Muscle layer of duodenum (tissue), 2 donors: ENCODE results near the gene CERK.

ENCODE experiments used
- H3K27ac ChIP-seq: one replicate; pipeline ENCODE4 v1.7.0; 2013; ENCODE audit warnings: mild to moderate bottlenecking, low read length
- H3K27me3 ChIP-seq: one replicate; pipeline ENCODE4 v1.7.0; 2013; ENCODE audit warnings: low read depth, mild to moderate bottlenecking, control low read depth, low read length
- H3K36me3 ChIP-seq, 2 donors: one replicate each; pipeline ENCODE4 v1.7.0; 2013; ENCODE audit warnings: low read length in 2 of 2, control low read depth in 1 of 2, mild to moderate bottlenecking in 1 of 2; ENCODE audit not compliant: insufficient read depth in 2 of 2, control insufficient read depth in 1 of 2
- H3K4me1 ChIP-seq, 2 donors: one replicate each; pipeline ENCODE4 v1.7.0; 2013; ENCODE audit warnings: low read length in 2 of 2, mild to moderate bottlenecking in 2 of 2, control low read depth in 1 of 2, moderate library complexity in 1 of 2; ENCODE audit not compliant: insufficient read depth in 2 of 2, control insufficient read depth in 1 of 2
- H3K4me3 ChIP-seq, 2 donors: one replicate each; pipeline ENCODE4 v1.7.0; 2013; ENCODE audit warnings: low read length in 2 of 2, low read depth in 1 of 2, mild to moderate bottlenecking in 1 of 2
- H3K9me3 ChIP-seq, 2 donors: one replicate each; pipeline ENCODE4 v1.7.0; 2013; ENCODE audit warnings: low read length in 2 of 2, control low read depth in 1 of 2, mild to moderate bottlenecking in 1 of 2; ENCODE audit not compliant: control insufficient read depth in 1 of 2
- donor health status: healthy.

Gene CERK

DNA sequence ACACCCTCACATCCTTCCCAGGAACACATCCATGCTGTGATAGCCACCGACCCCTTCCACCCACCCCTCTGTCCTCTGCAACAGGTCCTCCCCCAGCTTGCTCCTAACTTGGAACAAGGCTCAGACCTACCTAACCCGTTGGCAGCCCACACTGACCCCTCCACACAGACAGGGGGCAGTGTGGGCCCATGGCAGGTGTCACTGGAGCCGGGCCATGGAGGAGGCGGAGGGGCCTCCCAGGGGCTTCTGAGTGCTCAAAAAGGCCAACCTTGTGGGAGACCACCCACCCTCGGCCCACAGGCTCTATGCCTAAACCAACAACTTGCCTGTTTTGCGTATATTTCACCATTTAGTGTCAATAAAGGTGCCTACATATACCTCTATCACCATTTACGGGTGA, 57.0 kb downstream of the CERK start:
- Histone ChIP-seq H3K9me3 (no peaks in the 10 kb centered on the region), H3K4me3 (no peak overlapping the region), H3K4me1 (peaks cover 4 to 15% of the 10 kb centered on the region in 2 donors), H3K27ac (no peak overlapping the region), H3K36me3 (peaks cover 0 to 26% of the 10 kb centered on the region in 2 donors), H3K27me3 (no peaks in the 10 kb centered on the region)

DNA sequence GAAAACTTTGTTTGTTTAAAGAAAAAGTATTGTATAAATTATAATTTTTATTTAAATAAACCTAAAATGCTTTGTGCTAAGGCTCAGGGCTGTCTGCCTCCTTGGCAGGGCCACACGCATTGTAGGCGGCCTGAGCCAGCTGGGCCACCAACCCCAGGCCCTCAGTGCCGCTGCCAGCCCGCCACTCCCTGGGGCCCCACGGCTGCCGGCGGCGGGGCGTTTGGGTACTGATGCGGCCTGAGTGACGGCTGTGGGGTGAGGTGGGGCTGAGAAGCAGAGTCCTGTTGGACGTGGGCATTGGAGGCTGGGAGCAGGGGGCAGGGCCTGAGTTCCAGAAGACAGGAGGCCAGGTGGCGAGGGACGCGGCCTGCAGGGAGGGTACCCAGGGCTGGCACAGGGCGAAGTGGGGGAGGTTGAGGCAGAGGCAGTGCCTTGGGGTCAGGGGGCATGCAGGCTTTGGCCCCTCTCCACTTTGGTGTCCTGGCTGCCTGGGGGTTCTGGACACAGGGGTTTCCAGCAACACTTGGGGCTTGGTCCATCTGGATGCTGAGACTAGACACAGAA, 58.3 kb downstream of the CERK start:
- H3K4me1 ChIP-seq = peaks cover 3 to 11% of the 10 kb centered on the region in 2 donors
- H3K4me3 ChIP-seq = no peak overlapping the region
- no peaks in the 10 kb centered on the region for H3K27me3 ChIP-seq
- H3K9me3 ChIP-seq = no peaks in the 10 kb centered on the region
- H3K36me3 ChIP-seq = peaks cover 0 to 29% of the 10 kb centered on the region in 2 donors
- no peak overlapping the region for H3K27ac ChIP-seq

GRCh38 chr22:46678785-46679700, 59.0 kb downstream of the CERK start:
- Histone ChIP-seq H3K27me3 (no peaks in the 10 kb centered on the region), H3K27ac (no peak overlapping the region), H3K36me3 (peaks cover 0 to 37% of the 10 kb centered on the region in 2 donors), H3K4me1 (peaks cover 0 to 11% of the 10 kb centered on the region in 2 donors), H3K9me3 (no peaks in the 10 kb centered on the region), H3K4me3 (no peak overlapping the region)

- Histone ChIP-seq H3K27ac (no peak overlapping the region), H3K27me3 (no peaks in the 10 kb centered on the region), H3K4me1 (peaks cover 0 to 11% of the 10 kb centered on the region in 2 donors), H3K36me3 (peaks cover 0 to 46% of the 10 kb centered on the region in 2 donors), H3K4me3 (no peak overlapping the region), H3K9me3 (no peaks in the 10 kb centered on the region)
Measured at GRCh38 chr22:46678003-46678657, 59.9 kb downstream of the CERK start.

- H3K9me3 ChIP-seq = no peaks in the 10 kb centered on the region
- peaks cover 0 to 52% of the 10 kb centered on the region in 2 donors for H3K36me3 ChIP-seq
- no peak overlapping the region for H3K27ac ChIP-seq
- peaks cover 0 to 11% of the 10 kb centered on the region in 2 donors for H3K4me1 ChIP-seq
- H3K4me3 ChIP-seq = no peak overlapping the region
- H3K27me3 ChIP-seq = no peaks in the 10 kb centered on the region
Measured at GRCh38 chr22:46677323-46678002, 60.6 kb downstream of the CERK start.

GRCh38 chr22:46676881-46677280, 61.2 kb downstream of the CERK start:
- peaks cover 0 to 52% of the 10 kb centered on the region in 2 donors for H3K36me3 ChIP-seq

GRCh38 chr22:46676479-46676878, 61.6 kb downstream of the CERK start:
- peaks cover 0 to 52% of the 10 kb centered on the region in 2 donors for H3K36me3 ChIP-seq
- peaks cover 0 to 11% of the 10 kb centered on the region in 2 donors for H3K4me1 ChIP-seq
- H3K9me3 ChIP-seq = no peaks in the 10 kb centered on the region
- H3K4me3 ChIP-seq = no peak overlapping the region
- no peaks in the 10 kb centered on the region for H3K27me3 ChIP-seq
- H3K27ac ChIP-seq = no peak overlapping the region

More at GRCh38 chr22:46676881-46677280, 61.2 kb downstream of the CERK start:
- peaks cover 0 to 11% of the 10 kb centered on the region in 2 donors for H3K4me1 ChIP-seq
- H3K27ac ChIP-seq = no peak overlapping the region
- no peaks in the 10 kb centered on the region for H3K9me3 ChIP-seq
- no peak overlapping the region for H3K4me3 ChIP-seq
- H3K27me3 ChIP-seq = no peaks in the 10 kb centered on the region

- Histone ChIP-seq H3K27me3 (no peaks in the 10 kb centered on the region), H3K4me3 (no peak overlapping the region), H3K36me3 (peaks cover 0 to 54% of the 10 kb centered on the region in 2 donors), H3K9me3 (no peaks in the 10 kb centered on the region), H3K27ac (no peak overlapping the region), H3K4me1 (peaks cover 0 to 11% of the 10 kb centered on the region in 2 donors)
Measured at GRCh38 chr22:46675938-46676337, 62.1 kb downstream of the CERK start.

DNA sequence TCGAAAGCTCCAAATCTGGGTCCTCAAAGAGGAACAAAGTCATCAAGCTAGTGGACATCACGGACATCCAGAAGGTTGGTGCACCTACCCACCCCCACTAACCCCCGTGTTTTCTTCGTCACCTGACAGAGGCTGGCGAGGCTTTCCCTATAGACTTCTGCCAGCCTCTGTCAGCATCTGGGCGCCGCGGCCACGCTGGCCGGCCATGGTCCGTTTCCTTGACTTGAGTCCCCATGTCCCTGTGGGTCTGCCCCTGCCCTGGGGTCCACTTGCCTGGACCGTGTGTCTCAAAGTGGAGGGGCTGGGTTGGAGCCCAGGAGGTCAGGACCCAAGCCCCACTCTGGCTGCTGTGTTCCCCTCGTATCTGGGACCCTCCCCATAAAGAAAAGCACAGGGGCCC, 62.6 kb downstream of the CERK start:
- H3K4me1 ChIP-seq = peaks cover 0 to 11% of the 10 kb centered on the region in 2 donors
- no peak overlapping the region for H3K4me3 ChIP-seq
- no peaks in the 10 kb centered on the region for H3K9me3 ChIP-seq
- peaks cover 0 to 59% of the 10 kb centered on the region in 2 donors for H3K36me3 ChIP-seq
- no peak overlapping the region for H3K27ac ChIP-seq
- no peaks in the 10 kb centered on the region for H3K27me3 ChIP-seq

- Histone ChIP-seq H3K36me3 (peaks cover 0 to 65% of the 10 kb centered on the region in 2 donors), H3K4me3 (no peak overlapping the region), H3K27ac (no peak overlapping the region)
Measured at GRCh38 chr22:46674906-46675305, 63.1 kb downstream of the CERK start.

GRCh38 chr22:46674367-46674781, 63.7 kb downstream of the CERK start:
- Histone ChIP-seq H3K27ac (no peak overlapping the region), H3K9me3 (no peaks in the 10 kb centered on the region), H3K27me3 (no peaks in the 10 kb centered on the region), H3K4me3 (no peak overlapping the region), H3K4me1 (peaks cover 0 to 6% of the 10 kb centered on the region in 2 donors), H3K36me3 (peaks cover 0 to 66% of the 10 kb centered on the region in 2 donors)

More at GRCh38 chr22:46674906-46675305, 63.1 kb downstream of the CERK start:
- no peaks in the 10 kb centered on the region for H3K9me3 ChIP-seq
- H3K27me3 ChIP-seq = no peaks in the 10 kb centered on the region
- peaks cover 0 to 9% of the 10 kb centered on the region in 2 donors for H3K4me1 ChIP-seq
